HG02973 (cell line): ENCODE data around the gene APOBEC3G.

Source experiments
- ATAC-seq: cut with Tn5 transposase; IDR thresholded peaks from one replicate; pipeline ENCODE4 v1.9.1; 2021; ENCODE audit warnings: moderate library complexity; ENCODE audit not compliant: unreplicated experiment

APOBEC3G gene

GRCh38 chr22:39120983-39121382, 43.9 kb downstream of the APOBEC3G start:
- no peak for ATAC-seq

- no peak for ATAC-seq
Observed at GRCh38 chr22:39122772-39123470, 45.8 kb downstream of the APOBEC3G start.

GRCh38 chr22:39123751-39124581, 46.9 kb downstream of the APOBEC3G start:
- ATAC-seq: no peak

GRCh38 chr22:39125622-39126021, 48.5 kb downstream of the APOBEC3G start:
- no peak for ATAC-seq

GRCh38 chr22:39128508-39128907, 51.4 kb downstream of the APOBEC3G start:
- ATAC-seq: no peak

GRCh38 chr22:39129081-39129480, 52.0 kb downstream of the APOBEC3G start:
- ATAC-seq: no peak

- ATAC-seq: no peak
Observed at GRCh38 chr22:39129746-39130145, 52.7 kb downstream of the APOBEC3G start.

GRCh38 chr22:39130152-39130704, 53.2 kb downstream of the APOBEC3G start:
- ATAC-seq: no peak

- ATAC-seq: no peak
Observed at GRCh38 chr22:39130892-39131855, 54.1 kb downstream of the APOBEC3G start.

- ATAC-seq: no peak
Observed at GRCh38 chr22:39132281-39132680, 55.2 kb downstream of the APOBEC3G start.

- ATAC-seq: no peak
Observed at GRCh38 chr22:39132871-39133524, 55.9 kb downstream of the APOBEC3G start.

- no peak for ATAC-seq
Observed at GRCh38 chr22:39133871-39134270, 56.8 kb downstream of the APOBEC3G start.

- ATAC-seq: no peak
Observed at GRCh38 chr22:39134366-39135091, 57.5 kb downstream of the APOBEC3G start.

- ATAC-seq: no peak
Observed at GRCh38 chr22:39135092-39135896, 58.2 kb downstream of the APOBEC3G start.

- no peak for ATAC-seq
Observed at GRCh38 chr22:39136317-39136716, 59.2 kb downstream of the APOBEC3G start.
